Esophagus squamous epithelium (tissue), 4 donors: Measurements from ENCODE around the gene AEN.

ENCODE experiments used
- CTCF ChIP-seq, 6 experiments: fragments of 450-650 bp in 4 of 6; fragments of 200-600 bp in 2 of 6; sonication (generic) in 2 of 6; IDR thresholded peaks; one replicate each; pipeline ENCODE4 v1.5.1; 2016 to 2019; ENCODE audit warnings: antibody characterized with exemption in 6 of 6, mild to moderate bottlenecking in 4 of 6, moderate library complexity in 4 of 6
- POLR2A ChIP-seq, 4 donors: fragments of 450-650 bp; IDR thresholded peaks; one replicate each; pipeline ENCODE4 v1.6.1; 2017; ENCODE audit warnings: antibody characterized with exemption in 4 of 4, mild to moderate bottlenecking in 4 of 4, moderate library complexity in 3 of 4

GRCh38 chr15:88658070-88658965 lies 37.2 kb downstream of the AEN start:
- TF ChIP-seq CTCF (IDR thresholded peaks at IDR 0.05) (no peak), POLR2A (IDR thresholded peaks at IDR 0.05) (no peak)
